GM12892 (cell line): ENCODE measurements around the gene GRID1.

Experiments
- POLR2A ChIP-seq: IDR thresholded peaks from 2 replicates; pipeline ENCODE4 v1.6.1; 2011; ENCODE audit warnings: low read depth, low read length, control low read depth
- POLR2AphosphoS5 ChIP-seq: IDR thresholded peaks from 2 replicates; pipeline ENCODE4 v1.6.1; 2011; ENCODE audit warnings: low read depth, low read length, control low read depth
- TAF1 ChIP-seq: IDR thresholded peaks from 2 replicates; pipeline ENCODE4 v1.6.1; 2011; ENCODE audit warnings: low read depth, mild to moderate bottlenecking, control low read depth, low read length, borderline replicate concordance

DNA sequence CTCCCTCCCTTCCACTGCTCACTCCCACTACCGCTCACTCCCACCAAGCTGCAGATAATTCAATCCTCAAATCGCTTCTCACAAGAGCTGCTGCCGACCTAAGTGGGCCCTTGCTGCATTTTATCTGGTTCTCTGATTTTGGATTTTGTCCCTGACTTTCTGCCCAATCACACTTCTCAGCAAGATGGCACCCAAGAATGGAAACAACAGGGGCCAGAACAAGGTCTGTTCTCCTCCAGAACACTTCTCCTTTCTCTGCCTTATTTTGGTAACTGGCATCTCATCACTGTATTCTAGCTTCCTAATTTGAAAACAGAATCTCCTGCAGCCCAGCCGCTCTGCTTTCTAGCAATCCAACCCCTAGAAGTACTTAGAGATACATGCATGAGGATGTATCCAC, 172.8 kb downstream of the GRID1 start:
- no peak for TF ChIP-seq POLR2A
- TF ChIP-seq POLR2AphosphoS5 = no peak
- TF ChIP-seq TAF1 = no peak
